Stomach (tissue), 9 donors: ENCODE results near the gene SPATA1. TPM values are rescaled to one million over a fixed set of nuclear protein-coding genes. Genes with fewer than 3 reads are reported as not detected.

Source experiments
- DNase-seq, 2 donors: peaks; one replicate each; pipeline versions ENCODE4 v3.0.0 to v3.0.0-alpha.2; 2013 to 2019
- H3K27ac ChIP-seq, 5 donors: fragments of 200-600 bp in 4 of 5; sonication (generic) in 4 of 5; one replicate each; pipeline ENCODE4 v1.5.1; 2013 to 2019; ENCODE audit warnings: mild to moderate bottlenecking in 1 of 5, moderate library complexity in 1 of 5
- H3K27me3 ChIP-seq, 3 donors: fragments of 200-600 bp; sonication (generic); one replicate each; pipeline ENCODE4 v1.5.1; 2017 to 2019; ENCODE audit warnings: mixed run types in 1 of 3
- H3K36me3 ChIP-seq, 4 donors: fragments of 200-600 bp; sonication (generic); 1 replicate in 3 of 4; 2 replicates in 1 of 4; pipeline ENCODE4 v1.5.1; 2016 to 2019
- H3K4me1 ChIP-seq, 4 donors: fragments of 200-600 bp; sonication (generic); one replicate each; pipeline ENCODE4 v1.5.1; 2016 to 2019
- H3K4me3 ChIP-seq, 4 donors: fragments of 200-600 bp; sonication (generic) in 3 of 4; one replicate each; pipeline ENCODE4 v1.5.1; 2016 to 2019; ENCODE audit warnings: mild to moderate bottlenecking in 1 of 4
- H3K9me3 ChIP-seq, 4 donors: fragments of 200-600 bp; sonication (generic); one replicate each; pipeline ENCODE4 v1.5.1; 2016 to 2019
- CTCF ChIP-seq, 7 experiments: fragments of 450-650 bp in 4 of 7; fragments of 200-600 bp in 3 of 7; sonication (generic) in 3 of 7; IDR thresholded peaks; one replicate each; pipeline ENCODE4 v1.5.1; 2016 to 2019; ENCODE audit warnings: antibody characterized with exemption in 7 of 7, control low read depth in 2 of 7, mild to moderate bottlenecking in 1 of 7
- EP300 ChIP-seq: sonication (generic); formaldehyde crosslinking; IDR thresholded peaks from one replicate; pipeline ENCODE4 v1.6.1; 2017; ENCODE audit warnings: antibody characterized with exemption
- POLR2A ChIP-seq, 4 donors: fragments of 450-650 bp; IDR thresholded peaks; one replicate each; pipeline ENCODE4 v1.6.1; 2016; ENCODE audit warnings: antibody characterized with exemption in 4 of 4, control low read depth in 2 of 4, mild to moderate bottlenecking in 1 of 4, moderate library complexity in 1 of 4
- POLR2AphosphoS5 ChIP-seq, 3 donors: sonication (generic); formaldehyde crosslinking; IDR thresholded peaks; one replicate each; pipeline ENCODE4 v1.6.1; 2016; ENCODE audit warnings: antibody characterized with exemption in 3 of 3
- WGBS, 5 donors: extraction: QIAGEN DNeasy Blood & Tissue Kit in 3 of 5; methylation state at CpG; one replicate each; pipeline versions ENCODE4 v1.1.5 to v1.1.7; 2013 to 2018; 5-methylcytosine and 5-hydroxymethylcytosine counted together
- intact Hi-C: fragments of 100-400 bp; cut with DNase I; formaldehyde crosslinking; loops from one replicate; pipeline ENCODE4 v1.15.1; 2023; ENCODE audit warnings: low total_unique reads
- polyA plus RNA-seq, 3 donors: library from polyadenylated mRNA; stranded (reverse); fragments of 200-250 nt; gene quantifications; one replicate each; pipeline ENCODE4 v1.2.3, GENCODE V29; 2013
- total RNA-seq, 5 donors: library from RNA; depleted of rRNA; stranded (reverse); fragments of >200 nt; gene quantifications; one replicate each; pipeline versions ENCODE4 v1.1.0 to v1.2.3, GENCODE V29; 2014 to 2016
- donor health status: healthy with polysubstance abuse.
- donor health status: Bipolar disorder and iron deficiency.
- donor health status: healthy.

The SPATA1 gene
- total and polyA plus RNA-seq, 8 donors = 1.3 to 1.8 (median 1.5) TPM; not detected in 5

GRCh38 chr1:84478876-84479868 lies 27.0 kb upstream of the SPATA1 start, which contains the start of gene RPF1:
TSS of gene RPF1 (plus strand) at chr1:84479266. CDS start at chr1:84479282, 16 bp downstream.
- TF ChIP-seq CTCF (IDR thresholded peaks at IDR 0.05) (peak in 1 of 7 experiments; percentile 15), EP300 (no peak), POLR2A (IDR thresholded peaks at IDR 0.05) (no peak), POLR2AphosphoS5 (IDR thresholded peaks at IDR 0.05) (peak in 2 of 3 donors; percentile 83 to 89)
- peaks cover 0 to 21% (median 7%) of the 10 kb centered on the region in 3 donors for H3K27me3 ChIP-seq
- peaks cover 0 to 26% (median 19%) of the 10 kb centered on the region in 4 donors for H3K36me3 ChIP-seq
- intact Hi-C loops = no loop called here
- peak within 1 kb of the TSS; percentile 60 to 80 (median 70) for H3K4me3 ChIP-seq
- WGBS, 5 donors = 4 to 5% (median 4%) methylated on average over 46 to 51 of the region's 51 CpGs
- H3K27ac ChIP-seq = peak within 1 kb of the TSS; percentile 88 to 91 (median 89)
- peak; percentile 68 to 92 for DNase-seq
- H3K4me1 ChIP-seq = peaks cover 16 to 36% (median 27%) of the 10 kb centered on the region in 4 donors
- H3K9me3 ChIP-seq = no peaks in the 10 kb centered on the region

GRCh38 chr1:84479998-84480397 lies 26.2 kb upstream of the SPATA1 start:
- WGBS, 5 donors = 2 to 6% (median 2%) methylated on average over 9 of the region's 9 CpGs
- intact Hi-C loops = no loop called here
- peaks cover 0 to 19% (median 7%) of the 10 kb centered on the region in 3 donors for H3K27me3 ChIP-seq
- no peaks in the 10 kb centered on the region for H3K9me3 ChIP-seq
- peak overlapping the region in 4 of 5 donors; percentile 88 to 90 (median 88) for H3K27ac ChIP-seq
- H3K4me1 ChIP-seq = peaks cover 16 to 36% (median 27%) of the 10 kb centered on the region in 4 donors
- DNase-seq = peak in 1 of 2 donors; percentile 11
- peak overlapping the region; percentile 60 to 80 (median 70) for H3K4me3 ChIP-seq
- peaks cover 6 to 34% (median 28%) of the 10 kb centered on the region in 4 donors for H3K36me3 ChIP-seq
- no peak for TF ChIP-seq EP300
- TF ChIP-seq POLR2A (IDR thresholded peaks at IDR 0.05) = no peak
- TF ChIP-seq CTCF (IDR thresholded peaks at IDR 0.05) = no peak
- no peak for TF ChIP-seq POLR2AphosphoS5 (IDR thresholded peaks at IDR 0.05)

GRCh38 chr1:84480650-84481049 lies 25.5 kb upstream of the SPATA1 start:
- no peak for TF ChIP-seq EP300
- no peak for TF ChIP-seq CTCF (IDR thresholded peaks at IDR 0.05)
- no peak for TF ChIP-seq POLR2AphosphoS5 (IDR thresholded peaks at IDR 0.05)
- peaks cover 8 to 40% (median 34%) of the 10 kb centered on the region in 4 donors for H3K36me3 ChIP-seq
- H3K27me3 ChIP-seq = peaks cover 0 to 19% (median 7%) of the 10 kb centered on the region in 3 donors
- 75 to 84% (median 78%) methylated on average over 4 of the region's 4 CpGs for WGBS, 5 donors
- H3K9me3 ChIP-seq = no peaks in the 10 kb centered on the region
- H3K4me3 ChIP-seq = peak overlapping the region; percentile 60 to 80 (median 70)
- intact Hi-C loops = no loop called here
- peaks cover 16 to 36% (median 27%) of the 10 kb centered on the region in 4 donors for H3K4me1 ChIP-seq
- H3K27ac ChIP-seq = no peak overlapping the region
- DNase-seq = no peak

GRCh38 chr1:84481317-84481716 lies 24.9 kb upstream of the SPATA1 start:
- intact Hi-C loops = no loop called here
- H3K27me3 ChIP-seq = peaks cover 0 to 18% (median 6%) of the 10 kb centered on the region in 3 donors
- TF ChIP-seq EP300 (no peak), POLR2AphosphoS5 (IDR thresholded peaks at IDR 0.05) (no peak), CTCF (IDR thresholded peaks at IDR 0.05) (no peak), POLR2A (IDR thresholded peaks at IDR 0.05) (no peak)
- DNase-seq = no peak
- H3K4me1 ChIP-seq = peaks cover 16 to 36% (median 27%) of the 10 kb centered on the region in 4 donors
- H3K27ac ChIP-seq = no peak overlapping the region
- H3K36me3 ChIP-seq = peaks cover 8 to 46% (median 40%) of the 10 kb centered on the region in 4 donors
- 83 to 96% (median 90%) methylated on average over 2 of the region's 2 CpGs for WGBS, 5 donors
- peak overlapping the region in 2 of 4 donors; percentile 6 to 69 for H3K4me3 ChIP-seq
- no peaks in the 10 kb centered on the region for H3K9me3 ChIP-seq
